ENCODE results near the gene LPP. TPM values are rescaled to one million over a fixed set of nuclear protein-coding genes. Genes with fewer than 3 reads are reported as not detected.

LPP gene
- total and polyA plus RNA-seq, 8 donors, result 4.9 to 84.4 (median 45.9) TPM

GRCh38 chr3:188342991-188343732, 189.2 kb downstream of the LPP start:
- FAIRE-seq (no peak), ATAC-seq (peak in 1 of 4 donors; percentile 21), DNase-seq (no peak)
- Histone ChIP-seq H3K27me3 (no peaks in the 10 kb centered on the region), H3K36me3 (no peaks in the 10 kb centered on the region), H3K4me1 (peaks cover 10 to 20% (median 19%) of the 10 kb centered on the region in 3 donors), H3K9me3 (no peaks in the 10 kb centered on the region), H3K4me3 (no peak overlapping the region), H3K27ac (no peak overlapping the region)
- TF ChIP-seq, protein P1, sequence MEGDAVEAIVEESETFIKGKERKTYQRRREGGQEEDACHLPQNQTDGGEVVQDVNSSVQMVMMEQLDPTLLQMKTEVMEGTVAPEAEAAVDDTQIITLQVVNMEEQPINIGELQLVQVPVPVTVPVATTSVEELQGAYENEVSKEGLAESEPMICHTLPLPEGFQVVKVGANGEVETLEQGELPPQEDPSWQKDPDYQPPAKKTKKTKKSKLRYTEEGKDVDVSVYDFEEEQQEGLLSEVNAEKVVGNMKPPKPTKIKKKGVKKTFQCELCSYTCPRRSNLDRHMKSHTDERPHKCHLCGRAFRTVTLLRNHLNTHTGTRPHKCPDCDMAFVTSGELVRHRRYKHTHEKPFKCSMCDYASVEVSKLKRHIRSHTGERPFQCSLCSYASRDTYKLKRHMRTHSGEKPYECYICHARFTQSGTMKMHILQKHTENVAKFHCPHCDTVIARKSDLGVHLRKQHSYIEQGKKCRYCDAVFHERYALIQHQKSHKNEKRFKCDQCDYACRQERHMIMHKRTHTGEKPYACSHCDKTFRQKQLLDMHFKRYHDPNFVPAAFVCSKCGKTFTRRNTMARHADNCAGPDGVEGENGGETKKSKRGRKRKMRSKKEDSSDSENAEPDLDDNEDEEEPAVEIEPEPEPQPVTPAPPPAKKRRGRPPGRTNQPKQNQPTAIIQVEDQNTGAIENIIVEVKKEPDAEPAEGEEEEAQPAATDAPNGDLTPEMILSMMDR (IDR thresholded peaks at IDR 0.05), result no peak
- 52 to 53% methylated on average over 9 of the region's 9 CpGs for WGBS, 2 donors
- intact Hi-C loops (cut with DNase I), result no loop called here

DNA sequence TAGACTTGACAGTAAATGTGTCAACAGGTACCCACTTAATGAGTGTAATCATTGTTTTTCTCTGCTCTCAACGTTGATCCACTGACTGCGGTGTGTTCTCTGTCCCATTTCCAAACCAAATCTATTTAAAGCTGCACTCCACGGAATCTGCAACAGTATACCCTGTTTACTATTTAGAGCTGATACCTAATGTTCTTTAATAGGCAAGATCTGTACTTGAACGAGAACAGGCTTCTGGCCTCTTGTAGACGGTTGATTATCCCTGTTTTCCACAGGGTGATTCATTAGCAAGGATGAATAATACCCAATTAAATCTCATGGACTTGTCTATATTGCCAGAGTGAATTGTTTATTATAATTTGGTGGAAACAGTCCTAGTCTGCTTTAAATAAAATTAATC, 189.9 kb downstream of the LPP start:
- H3K27ac ChIP-seq, result no peak overlapping the region
- WGBS, 2 donors, result 54 to 55% methylated on average over 5 of the region's 5 CpGs
- no peaks in the 10 kb centered on the region for H3K9me3 ChIP-seq
- H3K4me1 ChIP-seq, result peaks cover 13 to 25% (median 25%) of the 10 kb centered on the region in 3 donors
- no peak for DNase-seq
- ATAC-seq, result no peak
- H3K36me3 ChIP-seq, result no peaks in the 10 kb centered on the region
- H3K27me3 ChIP-seq, result no peaks in the 10 kb centered on the region
- no peak for FAIRE-seq
- TF ChIP-seq, protein P1 (IDR thresholded peaks at IDR 0.05), result no peak
- no peak overlapping the region for H3K4me3 ChIP-seq
- intact Hi-C loops (cut with DNase I), result no loop called here

GRCh38 chr3:188345223-188345622, 191.3 kb downstream of the LPP start:
- TF ChIP-seq, protein P1 (IDR thresholded peaks at IDR 0.05), result no peak
- Histone ChIP-seq H3K27ac (peak overlapping the region in 1 of 4 donors; percentile 19), H3K36me3 (no peaks in the 10 kb centered on the region), H3K27me3 (no peaks in the 10 kb centered on the region), H3K4me3 (no peak overlapping the region), H3K4me1 (peaks cover 24 to 38% (median 35%) of the 10 kb centered on the region in 3 donors), H3K9me3 (no peaks in the 10 kb centered on the region)
- no peak for FAIRE-seq
- DNase-seq, result no peak
- intact Hi-C loops (cut with DNase I), result no loop called here
- 86 to 87% methylated on average over 5 of the region's 5 CpGs for WGBS, 2 donors
- ATAC-seq, result no peak

GRCh38 chr3:188348435-188349244, 194.7 kb downstream of the LPP start:
- DNase-seq (peak; percentile 30 to 81 (median 64)), ATAC-seq (peak; percentile 64 to 83 (median 78)), FAIRE-seq (no peak)
- WGBS, 2 donors, result 46 to 54% methylated on average over 9 of the region's 9 CpGs
- H3K36me3 ChIP-seq, result no peaks in the 10 kb centered on the region
- peaks cover 18 to 30% (median 29%) of the 10 kb centered on the region in 3 donors for H3K4me1 ChIP-seq
- no peak overlapping the region for H3K4me3 ChIP-seq
- intact Hi-C loops (cut with DNase I), result no loop called here
- no peaks in the 10 kb centered on the region for H3K27me3 ChIP-seq
- peak overlapping the region in 1 of 4 donors; percentile 30 for H3K27ac ChIP-seq
- H3K9me3 ChIP-seq, result no peaks in the 10 kb centered on the region
- TF ChIP-seq, protein P1 (IDR thresholded peaks at IDR 0.05), result no peak
